Activated naive CD4-positive, alpha-beta T cell (primary cell): ENCODE results near the gene TRIOBP.
A peak's percentile ranks its signal among the peaks of the same experiment; 100 is the strongest.

ENCODE experiments used
- DNase-seq, 4 experiments: peaks; one replicate each; lab custom pipeline; 2025; lab: John Stamatoyannopoulos, UW

Gene TRIOBP

GRCh38 chr22:37806409-37807333 is 109.8 kb downstream of the TRIOBP start:
- DNase-seq: no peak

DNA sequence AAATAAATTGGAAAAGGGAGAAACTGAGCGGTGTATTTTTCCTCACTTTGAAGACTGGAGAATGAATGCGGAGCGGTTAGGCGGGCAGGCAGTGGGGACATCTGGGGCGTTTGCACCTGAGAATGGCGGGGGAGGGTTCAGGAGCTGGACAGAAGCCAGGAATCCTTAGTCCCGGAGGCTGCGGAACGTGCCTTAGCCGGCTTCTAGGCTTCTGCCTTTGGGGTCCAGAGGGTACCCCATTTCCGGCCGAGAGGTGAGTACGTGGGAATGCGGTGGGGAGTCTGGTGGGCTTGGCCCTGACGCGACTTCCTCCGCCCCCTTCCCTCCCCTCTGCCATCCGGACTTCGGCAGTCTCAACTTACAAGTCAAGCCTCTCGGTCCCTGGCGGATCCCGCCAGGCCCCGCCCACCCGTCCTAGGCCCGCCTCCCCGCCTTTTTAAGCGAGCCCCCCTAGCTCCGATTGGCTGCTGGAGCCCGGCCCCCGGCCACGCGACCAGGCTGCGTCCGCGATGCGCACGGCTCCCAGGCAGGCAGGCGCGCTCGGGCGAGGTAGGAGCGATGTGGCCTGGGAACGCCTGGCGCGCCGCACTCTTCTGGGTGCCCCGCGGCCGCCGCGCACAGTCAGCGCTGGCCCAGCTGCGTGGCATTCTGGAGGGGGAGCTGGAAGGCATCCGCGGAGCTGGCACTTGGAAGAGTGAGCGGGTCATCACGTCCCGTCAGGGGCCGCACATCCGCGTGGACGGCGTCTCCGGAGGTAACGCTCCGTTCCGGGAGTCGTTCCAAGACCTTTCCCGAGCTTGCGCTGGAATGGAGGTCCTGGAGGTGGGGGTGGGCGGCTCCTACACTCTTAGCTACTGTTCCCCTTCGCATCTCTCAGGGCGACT is 110.8 kb downstream of the TRIOBP start, which contains the start of gene GCAT:
Gene GCAT, plus strand, starts transcription at position 525 of the 884 bp plus-strand sequence. Its CDS starts 34 bp downstream, at position 559.
- DNase-seq: peak; percentile 52 to 72 (median 64)

DNA sequence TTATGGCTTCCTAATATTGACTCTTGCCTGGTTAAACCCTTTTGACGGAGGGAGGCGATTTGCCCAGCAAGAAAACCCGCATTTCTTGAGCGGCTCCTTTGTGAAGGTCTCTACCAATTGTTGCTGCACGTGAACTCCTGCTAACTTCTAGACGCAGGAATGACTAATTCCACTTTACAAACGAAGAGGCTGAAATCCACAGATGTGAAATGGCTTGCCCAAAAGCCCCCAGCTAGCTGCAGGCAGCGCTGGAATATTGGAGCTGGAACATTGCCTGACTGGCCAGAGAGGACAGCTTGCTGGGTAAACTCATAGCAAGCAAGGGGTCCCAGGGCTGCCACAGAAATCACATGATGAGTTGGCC is 111.4 kb downstream of the TRIOBP start:
- no peak for DNase-seq

- no peak for DNase-seq
Observed at GRCh38 chr22:37809672-37810333, 113.0 kb downstream of the TRIOBP start.

GRCh38 chr22:37811867-37812266 is 115.0 kb downstream of the TRIOBP start:
- no peak for DNase-seq

DNA sequence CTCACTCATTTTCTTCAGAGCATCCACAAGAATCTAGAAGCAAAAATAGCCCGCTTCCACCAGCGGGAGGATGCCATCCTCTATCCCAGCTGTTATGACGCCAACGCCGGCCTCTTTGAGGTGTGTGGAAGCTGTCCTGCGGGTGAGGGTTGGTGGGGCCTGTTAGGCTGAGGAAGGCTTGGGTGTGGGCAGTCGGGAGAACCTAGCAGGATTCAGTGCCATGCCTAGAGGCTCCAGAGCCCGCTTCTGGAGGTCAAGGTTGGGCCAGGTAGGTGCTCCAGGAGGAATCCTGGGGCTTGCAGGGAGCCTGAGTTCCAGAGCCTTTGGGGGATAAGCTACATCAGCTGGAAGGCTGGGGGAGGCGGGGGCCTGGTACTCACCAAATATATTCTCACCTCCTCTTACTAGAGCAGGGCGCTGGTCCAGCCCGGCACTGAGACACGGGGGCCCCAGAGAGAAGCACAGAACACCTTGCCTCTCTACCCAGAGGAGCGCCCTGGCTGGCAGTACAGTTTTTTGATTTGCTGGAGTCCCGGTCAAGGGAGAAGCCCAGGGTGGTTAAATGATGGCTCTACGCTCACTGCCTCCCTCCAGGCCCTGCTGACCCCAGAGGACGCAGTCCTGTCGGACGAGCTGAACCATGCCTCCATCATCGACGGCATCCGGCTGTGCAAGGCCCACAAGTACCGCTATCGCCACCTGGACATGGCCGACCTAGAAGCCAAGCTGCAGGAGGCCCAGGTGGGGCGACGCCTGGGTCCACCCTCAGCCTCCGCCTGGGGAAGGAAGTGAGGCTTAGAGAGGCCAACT is 116.2 kb downstream of the TRIOBP start:
- DNase-seq: no peak

GRCh38 chr22:37815593-37815992 is 118.7 kb downstream of the TRIOBP start:
- DNase-seq: no peak

DNA sequence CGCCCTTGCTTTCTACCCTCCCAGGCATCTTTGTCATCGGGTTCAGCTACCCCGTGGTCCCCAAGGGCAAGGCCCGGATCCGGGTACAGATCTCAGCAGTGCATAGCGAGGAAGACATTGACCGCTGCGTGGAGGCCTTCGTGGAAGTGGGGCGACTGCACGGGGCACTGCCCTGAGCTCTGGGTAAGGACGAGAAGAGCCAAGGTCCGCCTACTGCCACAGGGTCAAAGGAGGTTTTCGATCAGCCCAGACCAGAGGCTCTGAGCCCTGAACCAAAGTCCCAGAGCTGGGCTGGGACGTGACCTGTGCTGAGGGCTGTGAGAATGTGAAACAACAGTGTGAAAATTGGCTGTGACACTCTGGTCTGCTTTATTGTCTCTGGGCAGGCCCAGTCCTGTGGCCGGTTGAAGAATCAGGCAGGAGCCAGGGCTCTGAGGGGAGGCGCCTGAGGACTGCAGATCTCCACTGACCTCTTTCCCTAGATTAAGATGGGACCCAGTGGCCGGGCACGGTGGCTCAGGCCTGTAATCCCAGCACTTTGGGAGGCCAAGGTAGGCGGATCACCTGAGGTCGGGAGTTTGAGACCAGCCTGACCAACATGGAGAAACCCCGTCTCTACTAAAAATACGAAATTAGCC is 119.8 kb downstream of the TRIOBP start:
- no peak for DNase-seq

GRCh38 chr22:37817705-37818408 is 121.0 kb downstream of the TRIOBP start:
- DNase-seq: peak; percentile 55 to 78 (median 72)

- DNase-seq: peak in 3 of 4 experiments; percentile 19 to 57 (median 43)
Observed at GRCh38 chr22:37818409-37819104, 121.7 kb downstream of the TRIOBP start.

DNA sequence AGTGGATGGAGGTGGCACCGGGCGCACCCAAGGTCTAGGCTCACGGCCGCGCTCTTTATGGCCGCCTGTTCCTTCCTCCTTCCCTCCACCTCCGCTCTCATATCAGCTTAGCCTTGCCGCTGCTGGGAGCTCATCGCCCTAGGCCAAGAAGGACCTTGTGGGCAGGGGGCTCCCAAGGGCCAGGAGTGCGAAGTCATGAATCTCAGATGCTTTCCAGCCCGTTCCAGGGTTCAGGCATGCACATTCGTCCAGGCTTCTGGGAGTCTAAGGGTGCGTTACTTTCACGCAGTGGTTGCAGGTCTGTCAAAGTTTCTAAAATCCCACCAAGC is 122.2 kb downstream of the TRIOBP start:
- DNase-seq: no peak

GRCh38 chr22:37820350-37820749 is 123.5 kb downstream of the TRIOBP start:
- no peak for DNase-seq

GRCh38 chr22:37822079-37822833 is 125.4 kb downstream of the TRIOBP start:
- no peak for DNase-seq

GRCh38 chr22:37823134-37823985 is 126.5 kb downstream of the TRIOBP start, which contains the start of gene GALR3:
GALR3 (plus strand) TSS chr22:37823382; CDS start chr22:37823407, 25 bp downstream.
- no peak for DNase-seq

DNA sequence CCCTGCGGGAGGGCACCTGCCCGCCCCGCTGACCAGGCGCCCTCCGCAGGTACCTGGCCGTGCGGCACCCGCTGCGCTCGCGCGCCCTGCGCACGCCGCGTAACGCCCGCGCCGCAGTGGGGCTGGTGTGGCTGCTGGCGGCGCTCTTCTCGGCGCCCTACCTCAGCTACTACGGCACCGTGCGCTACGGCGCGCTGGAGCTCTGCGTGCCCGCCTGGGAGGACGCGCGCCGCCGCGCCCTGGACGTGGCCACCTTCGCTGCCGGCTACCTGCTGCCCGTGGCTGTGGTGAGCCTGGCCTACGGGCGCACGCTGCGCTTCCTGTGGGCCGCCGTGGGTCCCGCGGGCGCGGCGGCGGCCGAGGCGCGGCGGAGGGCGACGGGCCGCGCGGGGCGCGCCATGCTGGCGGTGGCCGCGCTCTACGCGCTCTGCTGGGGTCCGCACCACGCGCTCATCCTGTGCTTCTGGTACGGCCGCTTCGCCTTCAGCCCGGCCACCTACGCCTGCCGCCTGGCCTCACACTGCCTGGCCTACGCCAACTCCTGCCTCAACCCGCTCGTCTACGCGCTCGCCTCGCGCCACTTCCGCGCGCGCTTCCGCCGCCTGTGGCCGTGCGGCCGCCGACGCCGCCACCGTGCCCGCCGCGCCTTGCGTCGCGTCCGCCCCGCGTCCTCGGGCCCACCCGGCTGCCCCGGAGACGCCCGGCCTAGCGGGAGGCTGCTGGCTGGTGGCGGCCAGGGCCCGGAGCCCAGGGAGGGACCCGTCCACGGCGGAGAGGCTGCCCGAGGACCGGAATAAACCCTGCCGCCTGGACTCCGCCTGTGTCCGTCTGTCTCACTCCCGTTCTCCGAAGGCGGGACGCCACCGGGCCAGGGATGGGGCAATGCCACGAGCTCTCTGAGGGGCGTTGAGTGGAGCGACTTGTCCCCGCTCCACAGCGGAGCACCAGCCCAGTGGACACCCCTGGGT is 128.1 kb downstream of the TRIOBP start:
- DNase-seq: no peak
